Sciatic nerve (tissue), 2 donors: Measurements from ENCODE around the gene PLXNB2. TPM values are rescaled to one million over a fixed set of nuclear protein-coding genes. Genes with fewer than 3 reads are reported as not detected.

Source experiments
- ATAC-seq: fragments of 200-7000 bp; cut with Tn5 transposase; one replicate; pipeline ENCODE4 v1.9.1; 2020; ENCODE audit warnings: mild to moderate bottlenecking, moderate library complexity
- DNase-seq: peaks from one replicate; pipeline ENCODE4 v3.0.0-alpha.2; 2020; ENCODE audit warnings: low spot score
- intact Hi-C: fragments of 100-400 bp; cut with DNase I; formaldehyde crosslinking; loops from one replicate; pipeline ENCODE4 v1.14.2; 2022
- total RNA-seq: library from RNA; stranded (reverse); fragmentation: NEBNext Ultra II Directional; extraction: Animal tissue kit (Norgen Biotek cat#: 25700); gene quantifications from one replicate; pipeline ENCODE4 v1.2.1, GENCODE V29; 2021
- donor health status: DM: no; HTN: no; CAD: no.
- donor health status: DM: no; HTN: no; CAD: no.

The PLXNB2 gene
- total RNA-seq, 1 donor from 2014 or later, result 160 TPM

DNA sequence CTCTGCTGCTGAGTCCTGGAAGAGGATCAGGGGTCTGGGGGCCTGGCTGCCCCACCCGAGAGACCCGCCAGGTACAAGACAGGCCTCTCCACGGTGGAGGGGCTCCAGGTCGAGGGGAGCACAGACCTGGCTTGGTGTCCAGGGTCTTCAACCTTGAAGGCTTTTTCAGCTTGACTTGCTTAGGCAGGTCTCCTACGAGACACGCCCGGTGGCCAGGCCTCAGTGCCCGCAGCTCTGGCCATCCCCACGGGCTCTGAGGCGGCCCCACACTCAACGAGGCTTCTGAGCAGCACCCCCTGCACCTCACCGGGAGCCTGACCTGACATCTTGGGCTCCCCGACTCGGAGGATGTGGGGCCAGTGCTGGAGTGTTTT is 6.6 kb upstream of the PLXNB2 start:
- DNase-seq (no peak), ATAC-seq (no peak)
- intact Hi-C loops, result no loop called here

DNA sequence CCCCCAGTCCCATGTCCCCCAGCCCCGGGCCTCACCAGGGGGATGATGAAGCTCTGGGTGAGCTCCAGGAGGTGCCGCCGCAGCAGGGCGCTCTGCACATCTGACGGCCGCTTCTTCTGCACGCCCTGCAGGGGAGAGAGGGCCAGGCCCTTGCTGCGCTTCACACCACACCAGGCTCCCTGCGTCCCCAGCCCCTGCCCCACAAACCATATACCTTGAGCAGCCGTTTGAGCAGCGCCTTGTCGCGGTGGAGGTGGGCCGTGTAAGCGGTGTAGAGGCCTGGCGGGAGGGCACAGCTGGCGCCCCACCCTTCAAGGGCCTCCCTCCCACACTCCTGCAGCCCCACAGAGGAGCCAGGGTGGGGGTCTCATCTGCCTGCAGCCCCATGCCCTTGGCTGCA is 6.2 kb upstream of the PLXNB2 start:
- intact Hi-C loops, result no loop called here
- DNase-seq, result no peak
- no peak for ATAC-seq

DNA sequence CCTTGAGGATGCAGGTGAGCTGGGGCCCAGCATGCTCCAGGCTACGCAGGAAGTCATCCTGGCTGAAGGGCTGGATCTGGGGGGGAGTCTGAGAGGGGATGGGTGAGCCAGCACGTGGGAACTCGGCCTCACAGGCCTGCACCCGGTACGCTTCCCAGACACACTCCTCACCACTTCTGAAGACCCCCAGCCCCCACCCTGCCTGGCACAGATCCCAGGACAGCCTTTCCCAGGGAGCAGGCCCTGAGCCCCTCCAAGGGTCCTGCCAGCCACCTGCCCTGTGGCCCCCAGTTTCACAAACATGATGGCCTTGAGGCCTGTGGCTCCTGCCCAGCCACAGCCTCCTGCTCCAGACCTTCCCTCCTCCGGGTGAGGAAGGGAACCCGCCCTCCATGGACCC is 5.6 kb upstream of the PLXNB2 start:
- DNase-seq (no peak), ATAC-seq (no peak)
- intact Hi-C loops, result no loop called here

DNA sequence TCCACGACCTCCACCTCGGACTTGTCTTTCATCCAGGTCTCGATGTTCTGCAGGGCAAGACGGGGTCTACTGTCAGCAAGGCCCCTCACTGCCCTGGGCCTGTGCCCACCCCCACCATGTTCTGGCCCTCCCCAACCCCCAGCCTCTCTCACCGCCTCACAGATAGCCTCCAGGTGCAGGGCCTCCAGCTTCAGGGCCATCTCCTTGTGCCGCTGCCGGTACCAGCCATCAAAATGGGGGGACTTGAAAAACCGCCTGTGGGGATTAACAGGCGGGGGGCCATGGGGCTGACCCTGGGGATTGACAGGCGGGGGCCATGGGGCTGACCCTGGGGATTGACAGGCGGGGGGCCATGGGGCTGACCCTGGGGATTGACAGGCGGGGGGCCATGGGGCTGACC is 4.9 kb upstream of the PLXNB2 start:
- ATAC-seq, result no peak
- intact Hi-C loops, result no loop called here
- DNase-seq, result no peak

DNA sequence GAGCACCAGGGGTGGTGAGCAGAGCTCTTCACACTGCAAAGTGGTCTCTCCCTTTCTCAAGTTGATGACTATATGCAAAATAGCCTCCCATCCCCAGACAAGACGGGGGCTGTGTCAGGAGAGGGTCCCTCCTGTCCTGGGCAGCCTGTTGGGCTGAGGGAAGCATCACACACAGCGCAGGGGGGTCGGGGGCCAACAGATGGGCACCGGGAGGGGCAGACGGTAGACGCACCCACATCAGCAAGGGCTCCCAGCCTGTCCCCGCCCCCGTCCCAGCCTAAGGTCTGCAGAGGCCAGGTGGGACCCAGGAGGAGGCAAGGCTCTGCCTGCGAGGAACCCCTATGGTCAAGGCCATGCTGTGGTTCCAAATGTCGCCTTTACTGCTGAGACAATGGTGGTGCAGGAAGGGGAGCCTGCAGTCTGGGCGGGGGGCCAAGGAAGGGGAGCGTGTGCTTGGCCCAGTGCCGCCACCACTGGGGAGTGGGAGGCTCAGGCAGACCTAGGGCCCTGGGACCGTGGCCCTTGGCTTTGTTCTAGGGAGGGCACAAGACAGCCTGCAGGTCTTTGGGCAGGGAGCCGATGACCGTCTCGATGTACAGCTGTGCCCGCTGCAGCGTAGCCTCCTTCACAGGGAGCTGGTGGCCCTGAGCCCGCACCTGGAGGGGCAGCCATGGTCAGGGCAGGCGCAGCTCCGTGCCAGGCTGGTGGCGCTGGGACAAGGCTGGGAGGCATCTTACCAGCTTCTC is 4.3 kb upstream of the PLXNB2 start:
- intact Hi-C loops, result no loop called here
- DNase-seq (no peak), ATAC-seq (no peak)

DNA sequence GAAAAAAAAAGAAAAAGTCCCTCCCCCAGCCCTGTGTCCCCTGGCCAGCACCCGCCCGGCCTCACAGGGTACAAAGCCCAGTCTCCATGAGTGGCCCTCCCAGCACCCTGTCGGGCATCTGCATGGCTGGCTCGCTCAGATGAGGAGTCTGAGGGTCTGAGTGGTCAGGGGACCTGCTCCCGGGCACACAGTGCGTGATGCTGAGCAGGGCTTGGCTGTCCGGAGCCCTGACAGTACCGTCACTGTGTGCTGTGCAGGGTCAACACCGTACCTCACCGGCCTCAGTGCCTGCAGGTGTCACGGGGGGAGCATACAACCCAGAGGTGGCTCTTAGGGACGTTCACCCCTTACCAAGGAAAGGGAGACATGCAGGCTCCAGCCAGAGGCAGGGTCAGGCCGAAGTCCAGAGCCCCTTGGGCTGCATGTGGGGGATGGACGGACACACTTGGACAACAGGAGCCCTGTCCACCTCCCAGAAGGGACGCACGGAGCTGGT is 3.6 kb upstream of the PLXNB2 start:
- DNase-seq (no peak), ATAC-seq (no peak)
- intact Hi-C loops, result no loop called here

- DNase-seq (no peak), ATAC-seq (no peak)
- intact Hi-C loops, result no loop called here
Observed at GRCh38 chr22:50310031-50310722, 2.7 kb upstream of the PLXNB2 start.

GRCh38 chr22:50309601-50309991 is 2.1 kb upstream of the PLXNB2 start:
- DNase-seq (no peak), ATAC-seq (no peak)
- intact Hi-C loops, result no loop called here

DNA sequence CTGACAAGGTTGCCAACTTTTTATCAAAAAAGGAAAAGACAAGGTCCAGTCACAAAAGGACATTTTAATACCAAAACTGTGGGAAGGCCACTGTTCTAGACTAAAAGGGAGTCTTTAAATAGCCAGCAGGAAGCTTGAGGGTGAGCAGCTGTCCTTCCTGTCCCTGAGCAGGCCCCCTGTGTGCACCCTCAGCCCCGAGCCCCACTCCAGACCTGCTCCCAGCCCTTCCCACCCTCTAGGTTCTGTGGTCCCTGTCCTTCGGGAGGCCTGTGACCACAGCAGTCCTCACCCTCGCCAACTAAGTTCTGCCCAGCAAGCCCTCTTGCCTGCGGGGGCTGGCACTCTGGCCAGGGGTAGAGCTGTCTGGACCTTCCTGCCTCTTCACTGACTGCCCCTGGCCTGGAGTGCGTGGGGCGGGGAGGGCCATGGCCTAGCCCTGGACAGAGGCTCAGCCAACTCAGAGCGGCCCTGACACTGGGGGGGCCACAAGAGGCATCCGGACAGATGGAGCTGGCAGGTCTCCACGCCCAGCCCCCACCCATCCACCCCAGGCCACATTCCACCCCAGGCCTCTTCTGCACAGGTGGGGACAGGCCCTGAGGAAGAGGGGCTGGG is 1.6 kb upstream of the PLXNB2 start:
- intact Hi-C loops, result no loop called here
- DNase-seq (no peak), ATAC-seq (peak; percentile 3)

DNA sequence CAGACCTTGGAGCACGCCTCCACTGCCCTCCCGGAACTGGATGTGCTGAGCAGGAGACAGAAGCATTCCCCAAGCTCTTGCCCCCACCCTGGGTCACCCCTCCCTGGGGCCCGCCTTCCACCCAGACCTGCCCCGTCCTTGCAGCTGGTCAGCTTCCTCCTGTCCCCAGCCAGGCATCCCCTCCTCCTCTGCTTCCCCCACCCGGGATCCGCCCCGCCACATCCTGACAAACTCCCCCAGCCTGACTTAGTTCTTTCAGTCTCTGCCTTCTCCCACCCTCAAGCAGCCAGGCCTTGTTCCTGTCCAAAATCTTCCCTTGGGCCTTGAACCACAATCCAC is 1.1 kb upstream of the PLXNB2 start:
- intact Hi-C loops, result no loop called here
- ATAC-seq (peak; percentile 54), DNase-seq (peak; percentile 83)

- DNase-seq, result no peak
- ATAC-seq, result peak; percentile 8
- intact Hi-C loops, result no loop called here
Observed at GRCh38 chr22:50307890-50308596, 597 bp upstream of the PLXNB2 start.

DNA sequence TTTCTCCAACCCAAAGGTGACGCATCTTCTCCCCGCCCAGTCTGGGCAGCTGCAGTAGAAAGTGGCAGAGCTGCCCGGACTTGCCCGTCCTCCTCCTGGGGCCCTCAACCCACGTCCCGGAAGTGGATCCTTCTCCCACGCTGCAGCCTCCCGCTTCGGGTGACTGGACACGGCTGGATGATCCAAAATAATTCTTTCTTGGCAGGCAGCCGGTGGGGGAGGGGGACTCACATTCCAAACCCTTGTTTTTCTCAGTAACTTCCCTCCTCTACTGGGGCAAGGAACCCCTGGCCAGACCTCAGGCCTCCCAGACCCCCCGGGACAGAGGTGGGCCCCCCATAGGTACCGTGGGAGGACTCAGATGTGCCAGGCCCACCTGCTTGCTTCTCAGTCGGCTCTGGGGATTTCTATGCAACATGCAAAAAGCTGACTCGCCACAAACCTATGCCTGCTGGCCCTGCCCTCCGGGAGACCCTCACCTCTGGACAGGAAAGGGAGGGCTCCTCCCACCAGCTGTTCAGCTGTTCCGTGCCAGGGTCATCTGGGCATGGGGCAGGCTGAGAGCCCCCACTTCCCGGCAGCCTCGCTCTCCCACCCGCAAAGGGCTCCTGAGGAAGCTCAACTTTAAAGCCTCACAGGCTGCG is 1.4 kb downstream of the PLXNB2 start:
- DNase-seq (peak; percentile 88), ATAC-seq (peak; percentile 53)
- intact Hi-C loops, result no loop called here

DNA sequence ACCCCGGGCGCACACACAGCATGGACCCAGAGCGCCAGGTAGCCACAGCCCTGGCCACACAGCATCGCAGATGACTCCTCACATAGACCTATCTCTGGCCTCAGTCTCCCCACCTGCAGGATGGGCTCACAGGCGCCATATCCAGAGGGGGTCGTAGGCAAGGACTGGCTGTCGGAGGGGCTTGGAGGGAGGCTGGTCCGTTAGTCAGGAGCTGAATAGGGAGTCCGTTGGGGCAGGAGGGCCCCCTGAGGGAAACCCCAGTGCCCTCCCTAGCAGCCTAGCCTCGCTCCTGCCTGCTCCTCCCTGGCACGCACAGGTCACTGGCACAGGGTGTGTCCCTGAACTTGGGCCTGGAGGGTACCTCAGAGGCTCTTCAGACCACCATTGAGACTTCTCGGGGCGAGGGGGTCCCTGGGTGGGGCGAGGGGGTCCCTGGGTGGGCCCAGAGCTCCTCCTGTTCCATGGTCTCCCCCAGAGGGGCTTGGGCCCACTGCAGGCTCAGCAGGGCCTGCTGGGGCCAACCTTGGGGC is 2.0 kb downstream of the PLXNB2 start:
- DNase-seq (no peak), ATAC-seq (no peak)
- intact Hi-C loops, result no loop called here

- ATAC-seq, result peak; percentile 0
- no peak for DNase-seq
- intact Hi-C loops, result no loop called here
Observed at GRCh38 chr22:50304528-50305392, 2.7 kb downstream of the PLXNB2 start.

DNA sequence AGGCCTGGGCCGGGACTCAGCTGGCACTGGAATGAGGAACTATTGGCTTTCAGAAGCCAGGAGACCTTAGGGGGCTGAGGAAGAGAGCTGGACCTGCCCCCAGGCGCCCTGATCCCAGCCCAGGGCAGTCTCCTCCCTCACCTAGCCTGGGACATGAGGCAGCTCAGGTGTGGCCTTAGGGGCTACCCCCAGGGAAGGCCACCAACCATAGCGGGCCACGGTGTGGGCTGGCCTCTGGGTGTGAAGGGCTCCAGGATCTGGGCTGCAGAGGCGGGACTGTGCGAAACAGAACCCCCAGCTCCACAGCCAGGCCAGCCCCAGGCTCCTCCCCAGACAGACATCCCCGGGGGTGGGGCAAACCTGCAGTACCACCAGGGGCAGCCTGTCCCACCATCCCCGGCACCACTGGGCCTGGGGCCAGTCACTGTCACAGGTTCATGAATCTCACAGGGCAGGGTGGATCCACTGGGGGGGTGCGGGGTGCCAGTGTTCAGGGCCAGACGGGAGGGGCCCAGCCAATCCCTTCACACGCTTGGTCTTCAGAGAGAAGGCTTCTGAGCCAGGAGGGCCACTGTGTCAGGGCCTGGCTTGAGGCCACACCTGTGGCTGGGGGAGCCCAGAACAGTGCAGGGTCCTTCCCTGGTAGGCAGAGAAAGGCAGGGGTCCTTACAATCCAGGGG is 3.5 kb downstream of the PLXNB2 start:
- DNase-seq (no peak), ATAC-seq (no peak)
- intact Hi-C loops, result no loop called here

GRCh38 chr22:50303515-50303847 is 4.0 kb downstream of the PLXNB2 start:
- intact Hi-C loops, result no loop called here
- no peak for DNase-seq
- ATAC-seq, result no peak

- intact Hi-C loops, result no loop called here
- no peak for DNase-seq
- ATAC-seq, result no peak
Observed at GRCh38 chr22:50302564-50302963, 4.9 kb downstream of the PLXNB2 start.

DNA sequence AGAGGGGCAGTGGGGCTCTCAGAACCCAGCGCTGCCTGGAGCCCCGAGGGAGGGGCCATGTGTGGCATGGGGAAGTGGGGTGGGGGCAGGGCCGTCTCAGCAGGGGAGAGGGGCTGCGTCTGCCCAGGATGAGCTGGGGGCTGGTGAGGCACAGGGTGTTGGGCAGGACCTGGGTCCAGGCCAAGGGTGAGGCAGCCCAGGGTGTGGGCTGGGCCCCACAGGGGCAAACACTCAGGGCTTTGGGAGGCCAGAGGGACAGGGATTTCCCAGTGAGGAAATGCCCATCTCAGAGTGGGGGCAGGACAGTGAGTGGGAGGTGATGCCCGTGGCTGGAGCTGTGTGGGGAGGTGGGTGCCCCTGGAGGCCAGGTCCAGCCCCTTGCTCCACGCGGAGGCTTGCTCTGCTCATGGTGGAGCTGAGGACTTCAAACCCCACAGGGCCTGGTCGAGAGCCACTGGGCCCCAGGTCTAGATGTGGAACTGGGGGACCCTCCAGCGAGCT is 5.4 kb downstream of the PLXNB2 start:
- intact Hi-C loops, result no loop called here
- DNase-seq (no peak), ATAC-seq (no peak)
